Stimulated activated CD4-positive, alpha-beta T cell treated with anti-CD3 and anti-CD28 coated beads, Interleukin-2, amount 100 ng/mL, for 48 hours (primary cell): ENCODE measurements around the gene TLR3.
"Not testable (repeated sequence)": the region's sequence is repeated elsewhere in the genome, so short reads cannot be mapped to it uniquely, and the experiment has no call there.

Source experiments
- DNase-seq, 2 donors: peaks; one replicate each; pipeline ENCODE4 v3.0.0-alpha.2; 2020

The TLR3 gene

GRCh38 chr4:186050135-186050534 lies 18.8 kb upstream of the TLR3 start:
- not testable (repeated sequence) for DNase-seq

DNA sequence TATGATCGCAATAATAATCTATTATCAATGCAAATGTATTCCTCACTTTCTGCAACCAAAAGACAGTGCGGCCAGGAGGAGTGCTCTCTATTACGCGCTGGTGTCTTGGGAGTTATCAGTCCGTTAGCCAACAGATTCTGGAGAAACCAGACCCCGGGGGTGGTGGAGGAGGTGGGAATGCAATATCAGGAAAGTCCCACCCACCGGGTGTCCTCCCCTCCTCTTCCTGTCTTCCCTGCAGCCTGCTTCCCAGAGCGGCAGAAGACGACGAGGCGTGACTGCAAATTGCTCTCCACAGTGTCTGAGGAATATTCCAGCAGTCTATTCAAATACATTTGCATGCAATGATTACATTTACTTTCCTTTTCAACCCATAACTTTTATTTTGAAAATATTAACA lies 17.9 kb upstream of the TLR3 start:
- no peak for DNase-seq

- no peak for DNase-seq
These were observed 10.5 kb upstream of the TLR3 start for GRCh38 chr4:186058253-186058979.

DNA sequence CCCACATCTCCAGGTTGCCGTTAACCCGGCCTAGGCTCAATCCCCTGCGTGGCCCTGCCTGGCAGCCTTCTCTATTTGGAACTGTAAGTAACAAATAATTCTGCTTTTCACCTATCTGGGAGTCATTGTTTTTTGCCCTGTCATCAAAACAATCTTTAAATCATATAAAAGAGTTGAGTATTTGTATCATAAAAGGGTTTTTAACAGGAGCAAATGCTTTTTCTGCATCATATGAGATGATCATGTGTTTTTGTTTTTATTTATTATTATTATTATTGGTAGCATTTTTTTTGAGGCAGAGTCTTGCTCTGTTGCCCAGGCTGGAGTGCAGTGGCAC lies 10.0 kb upstream of the TLR3 start:
- DNase-seq = no peak

GRCh38 chr4:186061921-186062320 lies 7.0 kb upstream of the TLR3 start:
- DNase-seq = no peak

GRCh38 chr4:186067757-186068385 lies 1.1 kb upstream of the TLR3 start:
- peak in 1 of 2 donors; percentile 10 for DNase-seq

- no peak for DNase-seq
These were observed 773 bp downstream of the TLR3 start for GRCh38 chr4:186069729-186070128.

GRCh38 chr4:186072516-186072915 lies 3.6 kb downstream of the TLR3 start:
- DNase-seq = no peak

DNA sequence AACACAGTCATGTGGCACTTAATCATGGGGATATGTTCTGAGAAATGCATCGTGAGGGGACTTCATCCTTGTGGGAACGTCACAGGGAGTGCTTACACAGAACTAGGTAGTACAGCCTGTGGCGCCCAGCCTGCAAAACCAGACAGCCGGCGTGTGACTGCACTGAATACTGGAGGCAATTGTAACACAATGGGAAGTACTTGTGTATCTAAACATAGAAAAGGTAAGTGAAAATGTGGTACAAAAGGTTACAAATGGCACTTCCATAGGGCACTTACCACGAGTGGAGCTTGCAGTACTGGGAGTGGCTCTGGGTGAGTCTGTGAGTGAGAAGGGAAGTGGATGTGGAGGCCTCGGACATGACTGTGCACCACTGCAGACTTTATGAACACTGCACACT lies 5.2 kb downstream of the TLR3 start:
- no peak for DNase-seq

GRCh38 chr4:186078981-186079638 lies 10.2 kb downstream of the TLR3 start:
- DNase-seq = no peak

DNA sequence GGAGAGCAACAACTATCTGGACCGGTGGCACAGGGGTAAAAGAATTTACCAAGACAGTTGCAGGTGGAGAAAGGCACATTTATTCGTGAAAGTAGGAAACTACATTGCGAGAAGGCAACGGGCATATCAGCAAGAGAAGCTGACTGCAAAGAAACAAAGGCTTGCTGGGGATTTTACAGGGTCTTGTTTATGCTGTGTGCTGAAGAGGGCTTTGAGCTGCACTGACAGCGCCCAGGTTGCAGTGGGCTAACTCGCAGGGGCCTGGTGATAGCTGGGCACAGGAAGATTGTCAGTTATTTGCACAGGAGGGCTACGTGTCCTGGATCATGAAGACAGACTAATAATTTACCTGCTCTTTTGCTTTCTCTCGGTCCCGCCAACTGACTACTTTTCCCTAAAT lies 10.7 kb downstream of the TLR3 start:
- no peak for DNase-seq

- DNase-seq = no peak
These were observed 12.3 kb downstream of the TLR3 start for GRCh38 chr4:186081202-186081807.

DNA sequence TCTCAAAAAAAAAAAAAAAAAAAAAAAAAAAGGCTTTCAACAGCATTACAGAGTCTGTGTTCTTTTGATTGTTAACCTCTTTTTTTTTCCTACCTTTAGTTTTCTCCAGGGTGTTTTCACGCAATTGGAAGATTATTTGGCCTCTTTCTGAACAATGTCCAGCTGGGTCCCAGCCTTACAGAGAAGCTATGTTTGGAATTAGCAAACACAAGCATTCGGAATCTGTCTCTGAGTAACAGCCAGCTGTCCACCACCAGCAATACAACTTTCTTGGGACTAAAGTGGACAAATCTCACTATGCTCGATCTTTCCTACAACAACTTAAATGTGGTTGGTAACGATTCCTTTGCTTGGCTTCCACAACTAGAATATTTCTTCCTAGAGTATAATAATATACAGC lies 13.3 kb downstream of the TLR3 start:
- DNase-seq = no peak

DNA sequence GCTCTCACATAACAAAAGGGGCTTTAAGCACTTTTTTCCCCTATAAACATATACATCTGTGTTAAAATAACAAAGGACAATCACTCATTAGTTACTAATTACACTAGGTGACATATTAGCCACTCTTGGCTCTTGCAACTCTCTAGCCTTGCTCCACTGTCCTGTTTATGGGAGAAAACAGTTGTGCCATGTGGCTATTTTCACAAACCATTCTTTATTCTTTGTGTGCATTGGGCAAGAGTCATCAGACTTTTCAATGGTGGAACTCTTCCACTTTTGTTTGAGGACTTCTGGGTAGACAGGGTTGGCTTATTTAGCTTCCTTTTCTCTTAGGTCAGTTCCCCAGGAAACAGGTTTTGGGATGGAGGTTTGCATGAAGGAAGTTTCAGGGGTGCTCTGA lies 19.6 kb downstream of the TLR3 start:
- DNase-seq = no peak

GRCh38 chr4:186092296-186092695 lies 23.3 kb downstream of the TLR3 start:
- no peak for DNase-seq

GRCh38 chr4:186095406-186095805 lies 26.4 kb downstream of the TLR3 start:
- no peak for DNase-seq

GRCh38 chr4:186096681-186097165 lies 27.8 kb downstream of the TLR3 start:
- no peak for DNase-seq

DNA sequence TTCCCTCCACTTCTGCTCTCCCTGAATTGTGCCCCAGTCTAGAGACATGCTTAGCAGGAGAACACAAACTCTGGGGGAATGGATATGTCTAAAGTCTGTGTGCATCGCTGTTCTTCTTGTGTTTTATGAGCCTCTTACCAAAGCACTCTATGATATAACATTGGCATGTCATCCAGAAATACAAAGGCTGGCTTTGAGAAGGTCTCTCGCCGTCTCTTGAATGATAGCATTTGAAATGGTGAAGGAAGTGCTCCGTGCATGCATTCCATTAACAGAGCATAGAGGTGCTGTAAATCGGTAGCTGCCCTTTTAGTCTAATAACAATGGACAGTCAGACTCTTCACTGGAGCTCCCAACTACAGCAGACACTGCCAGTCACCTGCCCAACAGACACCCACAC lies 28.4 kb downstream of the TLR3 start:
- DNase-seq = no peak

DNA sequence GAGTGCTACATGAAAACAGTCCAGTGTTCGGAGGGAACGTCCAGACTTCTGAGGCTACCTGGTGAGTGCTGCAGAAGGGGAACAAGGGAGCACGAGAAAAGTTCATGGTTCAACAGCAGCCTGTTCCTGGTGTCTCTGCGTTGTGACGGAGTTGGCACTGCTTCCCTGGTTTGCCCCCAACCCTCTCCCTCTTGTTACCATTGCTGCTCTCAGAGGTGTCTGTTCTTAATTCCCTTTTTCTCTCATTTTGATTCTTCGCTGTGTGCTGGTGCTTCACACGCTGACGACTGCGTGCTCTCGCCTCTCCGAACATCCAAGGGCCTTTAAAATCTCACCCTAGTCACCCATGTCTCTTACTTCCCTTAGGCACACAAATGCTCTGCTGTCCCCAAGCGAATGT lies 34.0 kb downstream of the TLR3 start:
- no peak for DNase-seq

GRCh38 chr4:186104114-186104889 lies 35.3 kb downstream of the TLR3 start, which contains the start of gene FAM149A:
FAM149A (plus strand) TSS chr4:186104704.
- peak; percentile 18 to 22 for DNase-seq

DNA sequence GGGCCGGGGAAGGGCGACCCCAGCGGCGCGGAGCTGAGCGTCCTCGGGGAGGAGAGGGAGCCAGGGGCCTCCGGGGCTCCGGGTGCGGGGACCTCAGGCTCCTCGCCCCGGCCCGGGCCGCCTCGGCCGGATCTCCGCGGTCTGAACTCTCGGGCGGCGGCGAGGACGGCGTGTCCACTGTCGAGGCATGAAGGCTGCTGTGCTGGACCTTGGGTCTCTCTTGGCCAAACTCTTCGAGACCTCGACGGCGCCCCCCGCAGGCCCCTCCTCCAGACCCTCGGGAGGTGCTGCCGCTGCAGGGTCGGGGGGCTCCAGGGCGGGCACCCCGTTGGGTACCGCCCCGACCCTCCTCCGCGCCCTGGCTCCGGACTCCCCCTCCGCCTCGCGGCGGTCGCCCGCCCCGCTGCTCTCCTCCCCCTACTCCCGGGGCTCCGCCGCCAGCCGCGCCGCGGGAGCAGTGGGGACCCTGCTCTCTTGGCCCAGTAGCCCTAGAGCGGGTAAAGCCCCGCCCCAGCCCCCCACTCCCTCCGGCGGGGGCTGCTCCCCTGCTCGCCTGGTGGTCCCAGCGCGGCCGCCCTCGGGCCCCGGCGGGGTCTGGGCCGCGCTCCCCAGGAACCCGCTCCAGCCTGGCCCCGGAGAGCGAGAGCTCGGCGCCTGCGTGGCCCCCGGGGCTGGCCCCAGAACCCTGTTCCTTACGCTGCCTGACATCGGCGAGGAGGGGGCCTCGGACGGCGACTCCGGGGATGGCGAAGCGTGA lies 36.1 kb downstream of the TLR3 start:
- DNase-seq = no peak

DNA sequence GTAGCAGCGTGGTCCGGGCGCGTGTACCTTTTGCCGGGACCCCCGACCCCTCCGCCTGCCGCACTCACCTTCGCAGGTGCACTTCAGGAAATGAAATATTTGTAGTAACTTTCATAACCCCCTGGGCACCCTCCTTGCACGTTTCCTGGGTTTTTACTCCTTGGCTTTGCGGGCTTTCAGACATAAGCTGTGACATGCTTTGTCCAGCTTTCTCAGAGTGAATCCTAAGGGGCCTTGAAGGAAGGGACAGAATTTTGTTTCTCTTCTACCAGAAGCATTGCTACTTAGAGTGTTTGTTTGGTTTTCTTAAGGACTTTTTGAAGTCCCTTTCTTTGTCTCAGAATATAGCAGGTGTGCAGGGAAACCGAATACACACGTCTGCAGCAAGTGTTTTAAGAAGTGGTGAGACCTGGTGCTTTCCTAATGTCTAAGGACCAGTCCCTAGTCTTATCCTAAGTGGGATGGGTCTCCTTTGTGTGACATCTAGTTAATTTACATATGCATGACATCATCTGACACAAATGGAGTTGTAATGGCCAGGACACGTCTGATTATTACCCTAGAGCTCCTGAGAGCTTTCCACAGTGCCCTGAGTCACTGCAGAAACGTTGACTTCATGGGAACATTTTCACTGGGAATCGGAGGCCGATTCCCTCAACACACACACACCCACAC lies 36.8 kb downstream of the TLR3 start:
- DNase-seq = no peak
